ENCODE results near the gene ATP2B2. TPM values are rescaled to one million over a fixed set of nuclear protein-coding genes. Genes with fewer than 3 reads are reported as not detected.

ATP2B2 gene
- total RNA-seq, 2 experiments from 2014 or later: not detected

DNA sequence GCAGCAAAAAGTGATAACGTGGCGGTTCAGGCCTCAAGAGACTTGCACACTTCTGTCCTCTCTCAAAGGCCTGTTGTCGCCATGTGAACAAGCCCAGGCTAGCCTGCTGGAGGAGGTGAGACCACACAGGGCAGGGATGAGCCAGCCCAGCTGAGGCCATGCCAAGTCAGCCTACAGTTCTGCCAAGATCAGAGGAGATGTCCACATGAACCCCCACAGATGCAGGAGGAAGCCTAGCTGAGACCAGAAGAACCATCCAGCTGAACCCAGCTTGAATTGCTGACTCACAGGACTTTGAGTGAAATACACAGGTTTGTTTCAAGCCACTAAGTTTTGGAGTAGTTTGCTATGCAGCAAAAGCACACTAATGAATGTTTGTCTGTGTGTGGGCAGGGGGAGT lies 134.2 kb downstream of the ATP2B2 start:
- Mint-ChIP-seq H3K27ac (no peak overlapping the region), H3K27me3 (ENCODE audit: low read depth) (peaks cover 18% of the 10 kb centered on the region), H3K4me1 (ENCODE audit: low read depth) (no peaks in the 10 kb centered on the region), H3K4me3 (no peak overlapping the region), H3K9me3 (ENCODE audit: insufficient read depth) (no peaks in the 10 kb centered on the region), H3K36me3 (ENCODE audit: low read depth) (no peaks in the 10 kb centered on the region)
- CTCF ChIA-PET: no interaction called here
- DNase-seq: no peak
- POLR2A ChIA-PET: no interaction called here
- ATAC-seq: no peak

DNA sequence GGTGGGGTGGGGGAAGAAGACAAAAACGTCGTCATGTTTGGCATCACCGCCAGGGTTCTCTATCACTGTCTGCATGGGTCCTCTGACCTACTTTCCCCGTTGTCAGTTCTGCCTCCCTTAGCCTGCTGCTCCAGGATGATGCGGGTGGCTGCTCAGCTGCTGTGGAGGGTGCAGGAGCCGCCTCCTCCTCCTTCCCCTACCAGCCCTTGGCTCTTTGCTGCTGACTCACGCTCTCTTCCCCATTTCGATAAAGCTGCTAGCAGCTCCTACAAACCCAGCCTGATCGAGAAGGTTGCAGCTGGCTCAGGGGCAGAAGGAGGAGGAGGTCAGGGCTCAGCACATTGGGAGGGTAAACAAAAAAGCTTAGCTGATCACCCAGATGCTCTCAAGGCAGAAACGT lies 135.0 kb downstream of the ATP2B2 start:
- H3K36me3 Mint-ChIP-seq (ENCODE audit: low read depth): no peaks in the 10 kb centered on the region
- ChIA-PET POLR2A (no interaction called here), CTCF (interaction anchor here (0.9 kb wide), 1 partner anchor 368 kb away, joined by 3 read pairs; no protein-coding TSS in a partner anchor)
- no peaks in the 10 kb centered on the region for H3K9me3 Mint-ChIP-seq (ENCODE audit: insufficient read depth)
- peaks cover 16% of the 10 kb centered on the region for H3K27me3 Mint-ChIP-seq (ENCODE audit: low read depth)
- no peak overlapping the region for H3K4me3 Mint-ChIP-seq
- H3K4me1 Mint-ChIP-seq (ENCODE audit: low read depth): no peaks in the 10 kb centered on the region
- DNase-seq (no peak), ATAC-seq (no peak)
- no peak overlapping the region for H3K27ac Mint-ChIP-seq

DNA sequence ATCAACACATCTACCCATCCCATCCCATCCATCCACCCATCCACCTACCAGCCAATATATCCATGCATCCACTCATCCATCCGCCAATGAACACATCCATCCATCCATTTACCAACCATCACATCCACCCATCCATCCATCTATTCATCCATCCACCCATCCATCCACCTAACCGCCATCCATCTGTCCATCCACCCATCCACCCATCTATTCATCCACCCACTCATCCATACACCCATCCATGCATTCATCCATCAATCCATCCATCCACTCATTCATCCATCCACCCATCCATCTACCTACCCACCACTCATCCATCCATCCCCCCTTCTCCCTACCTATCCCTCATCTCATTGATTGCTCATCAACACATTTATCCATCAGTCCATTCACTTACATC lies 136.9 kb downstream of the ATP2B2 start:
- Mint-ChIP-seq H3K27ac (no peak overlapping the region), H3K36me3 (ENCODE audit: low read depth) (no peaks in the 10 kb centered on the region), H3K4me1 (ENCODE audit: low read depth) (no peaks in the 10 kb centered on the region), H3K4me3 (no peak overlapping the region), H3K9me3 (ENCODE audit: insufficient read depth) (no peaks in the 10 kb centered on the region), H3K27me3 (ENCODE audit: low read depth) (peaks cover 16% of the 10 kb centered on the region)
- ATAC-seq (no peak), DNase-seq (no peak)
- ChIA-PET POLR2A (no interaction called here), CTCF (no interaction called here)

DNA sequence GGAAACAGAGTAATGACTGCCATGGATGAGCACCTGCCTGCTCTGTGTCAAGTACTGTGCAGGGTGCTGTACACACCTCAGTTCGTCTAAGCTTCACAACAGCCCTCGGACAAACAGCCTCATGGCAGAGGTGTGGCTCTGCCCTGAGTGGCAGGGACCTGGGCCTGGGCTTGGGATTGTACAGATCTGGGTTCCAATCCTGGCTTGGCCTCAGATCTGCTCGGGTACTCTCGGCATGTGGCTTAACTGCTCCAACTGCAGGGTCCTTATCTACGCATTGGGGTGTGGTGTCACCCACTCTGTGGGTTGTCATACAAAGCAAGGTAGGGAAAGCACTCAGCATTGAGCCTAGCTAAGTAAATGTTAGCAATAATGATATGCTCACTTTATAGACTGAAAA lies 137.9 kb downstream of the ATP2B2 start:
- Mint-ChIP-seq H3K9me3 (ENCODE audit: insufficient read depth) (no peaks in the 10 kb centered on the region), H3K27ac (no peak overlapping the region), H3K4me1 (ENCODE audit: low read depth) (no peaks in the 10 kb centered on the region), H3K36me3 (ENCODE audit: low read depth) (no peaks in the 10 kb centered on the region), H3K4me3 (no peak overlapping the region), H3K27me3 (ENCODE audit: low read depth) (peaks cover 16% of the 10 kb centered on the region)
- POLR2A ChIA-PET: no interaction called here
- ATAC-seq: no peak
- no peak for DNase-seq
- CTCF ChIA-PET: no interaction called here

DNA sequence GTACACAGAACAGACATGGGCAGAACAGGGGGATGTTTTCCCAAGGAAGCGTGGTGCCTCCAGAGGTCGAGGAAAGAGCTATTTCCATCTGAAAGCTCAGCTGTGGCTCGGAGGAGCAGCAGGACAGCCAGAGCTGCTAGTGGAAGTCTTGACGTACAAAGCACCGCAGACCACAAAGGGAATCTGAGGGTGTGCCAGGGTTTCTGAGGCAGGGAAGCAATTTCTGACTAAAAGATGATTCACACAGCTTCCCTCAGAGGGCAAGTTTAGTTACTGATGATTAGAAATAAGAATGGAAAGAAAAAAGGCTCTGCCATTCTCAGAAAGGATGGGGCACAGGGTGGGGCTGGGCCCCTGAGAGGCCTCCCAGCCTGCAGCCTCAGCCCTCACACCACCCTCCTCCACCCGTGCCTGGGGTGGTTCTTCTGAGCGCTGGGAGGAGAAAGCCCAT lies 138.7 kb downstream of the ATP2B2 start:
- POLR2A ChIA-PET: interaction anchor here (0.6 kb wide), 1 partner anchor 14 kb away, joined by 3 read pairs; no protein-coding TSS in a partner anchor
- DNase-seq (no peak), ATAC-seq (no peak)
- no peaks in the 10 kb centered on the region for H3K4me1 Mint-ChIP-seq (ENCODE audit: low read depth)
- H3K9me3 Mint-ChIP-seq (ENCODE audit: insufficient read depth): no peaks in the 10 kb centered on the region
- H3K4me3 Mint-ChIP-seq: no peak overlapping the region
- peaks cover 16% of the 10 kb centered on the region for H3K27me3 Mint-ChIP-seq (ENCODE audit: low read depth)
- no peaks in the 10 kb centered on the region for H3K36me3 Mint-ChIP-seq (ENCODE audit: low read depth)
- CTCF ChIA-PET: interaction anchor here (0.6 to 1.3 kb wide), 2 partner anchors 10 to 11 kb away, joined by 3 read pairs; no protein-coding TSS in a partner anchor
- H3K27ac Mint-ChIP-seq: no peak overlapping the region

DNA sequence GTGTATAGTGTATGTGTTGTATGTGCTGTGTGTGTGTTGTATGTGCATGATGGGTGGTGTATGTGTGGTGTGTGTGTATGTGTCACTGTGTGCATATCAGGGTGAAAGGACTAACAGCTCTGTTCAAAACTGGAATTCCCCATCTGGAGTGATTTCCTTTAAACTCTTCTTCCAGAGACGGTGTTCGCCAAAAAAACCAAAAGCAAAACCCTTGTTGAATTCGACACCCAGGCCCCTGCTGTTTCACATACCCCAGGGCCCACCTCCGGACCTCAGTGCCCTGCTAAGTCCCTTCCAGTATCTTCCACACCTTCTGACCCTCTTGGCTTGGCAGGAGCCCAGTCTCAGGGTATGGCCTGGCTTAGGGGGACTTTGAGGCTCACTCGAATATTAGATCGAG lies 139.6 kb downstream of the ATP2B2 start:
- no peaks in the 10 kb centered on the region for H3K9me3 Mint-ChIP-seq (ENCODE audit: insufficient read depth)
- ChIA-PET POLR2A (no interaction called here), CTCF (interaction anchor here (1.3 kb wide), 1 partner anchor 9 kb away, joined by 3 read pairs; no protein-coding TSS in a partner anchor)
- DNase-seq (no peak), ATAC-seq (no peak)
- no peak overlapping the region for H3K27ac Mint-ChIP-seq
- H3K36me3 Mint-ChIP-seq (ENCODE audit: low read depth): no peaks in the 10 kb centered on the region
- H3K4me3 Mint-ChIP-seq: no peak overlapping the region
- peaks cover 13% of the 10 kb centered on the region for H3K27me3 Mint-ChIP-seq (ENCODE audit: low read depth)
- H3K4me1 Mint-ChIP-seq (ENCODE audit: low read depth): no peaks in the 10 kb centered on the region

DNA sequence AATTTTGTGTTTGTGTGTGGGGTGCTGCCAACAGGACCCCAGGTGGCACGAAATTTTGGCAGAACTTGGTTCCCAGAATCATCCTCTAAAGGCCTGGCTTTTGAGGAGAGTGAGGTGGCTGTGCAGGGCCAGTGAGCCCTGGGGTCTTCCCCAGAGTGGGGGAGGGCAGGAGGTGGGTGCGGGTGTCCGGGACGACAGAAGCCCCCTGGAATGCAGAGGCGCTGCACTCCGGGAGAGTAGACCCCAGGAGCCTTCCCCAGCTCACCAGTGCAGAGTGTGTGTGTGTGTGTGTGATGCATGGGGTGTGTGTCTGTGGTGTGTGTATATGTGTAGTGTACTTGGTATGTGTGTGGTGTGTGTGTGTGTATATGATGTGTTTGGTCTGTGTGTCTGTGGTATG lies 140.1 kb downstream of the ATP2B2 start:
- CTCF ChIA-PET: no interaction called here

DNA sequence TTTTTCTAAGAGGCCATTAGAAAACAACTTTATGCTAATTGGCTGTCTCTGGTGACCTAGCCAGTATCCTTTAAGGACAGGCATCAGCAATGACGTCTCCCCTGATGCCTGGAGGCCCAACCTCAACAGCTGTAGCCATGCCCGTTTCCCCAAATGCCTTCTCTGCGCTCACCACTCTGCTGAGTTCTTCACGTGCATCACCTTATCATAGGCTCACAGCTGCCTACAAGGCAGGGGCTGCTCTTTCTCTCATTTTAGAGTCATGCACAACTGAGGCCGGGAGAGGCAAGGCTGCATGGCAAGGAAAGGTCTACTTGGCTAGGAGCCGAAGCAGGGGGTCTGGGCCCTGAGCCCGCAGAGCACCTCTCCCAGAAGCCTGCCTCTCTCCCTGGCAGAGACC lies 140.6 kb downstream of the ATP2B2 start:
- Mint-ChIP-seq H3K9me3 (ENCODE audit: insufficient read depth) (no peaks in the 10 kb centered on the region), H3K36me3 (ENCODE audit: low read depth) (no peaks in the 10 kb centered on the region), H3K4me1 (ENCODE audit: low read depth) (no peaks in the 10 kb centered on the region), H3K4me3 (no peak overlapping the region), H3K27ac (no peak overlapping the region), H3K27me3 (ENCODE audit: low read depth) (peaks cover 9% of the 10 kb centered on the region)
- no peak for ATAC-seq
- no peak for DNase-seq
- CTCF ChIA-PET: no interaction called here
- POLR2A ChIA-PET: no interaction called here

More for the DNA sequence above, 140.1 kb downstream of the ATP2B2 start:
- Mint-ChIP-seq H3K36me3 (ENCODE audit: low read depth) (no peaks in the 10 kb centered on the region), H3K27me3 (ENCODE audit: low read depth) (peaks cover 9% of the 10 kb centered on the region), H3K9me3 (ENCODE audit: insufficient read depth) (no peaks in the 10 kb centered on the region), H3K27ac (no peak overlapping the region), H3K4me3 (no peak overlapping the region), H3K4me1 (ENCODE audit: low read depth) (no peaks in the 10 kb centered on the region)
- ATAC-seq (no peak), DNase-seq (no peak)
- POLR2A ChIA-PET: no interaction called here

DNA sequence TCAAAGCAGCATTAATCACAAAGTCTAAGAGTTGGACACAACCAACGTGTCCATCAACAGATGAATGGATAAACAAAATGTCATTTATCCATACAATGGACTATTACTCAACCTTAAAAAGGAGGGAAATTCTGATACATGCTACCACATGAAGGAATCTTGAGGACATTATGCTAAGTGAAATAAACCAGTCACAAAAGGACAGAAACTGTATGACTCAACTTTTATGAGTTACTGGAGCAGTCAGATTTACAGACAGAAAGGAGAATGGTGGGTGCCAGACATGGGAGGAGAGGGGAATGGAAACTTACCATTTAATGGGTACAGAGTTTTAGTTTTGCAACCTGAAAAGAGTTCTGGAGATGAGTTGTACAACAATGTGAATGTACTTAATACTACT lies 141.5 kb downstream of the ATP2B2 start:
- Mint-ChIP-seq H3K27ac (no peak overlapping the region), H3K4me1 (ENCODE audit: low read depth) (no peaks in the 10 kb centered on the region), H3K27me3 (ENCODE audit: low read depth) (peaks cover 6% of the 10 kb centered on the region), H3K36me3 (ENCODE audit: low read depth) (no peaks in the 10 kb centered on the region), H3K4me3 (no peak overlapping the region), H3K9me3 (ENCODE audit: insufficient read depth) (no peaks in the 10 kb centered on the region)
- CTCF ChIA-PET: no interaction called here
- POLR2A ChIA-PET: no interaction called here
- DNase-seq (no peak), ATAC-seq (no peak)

DNA sequence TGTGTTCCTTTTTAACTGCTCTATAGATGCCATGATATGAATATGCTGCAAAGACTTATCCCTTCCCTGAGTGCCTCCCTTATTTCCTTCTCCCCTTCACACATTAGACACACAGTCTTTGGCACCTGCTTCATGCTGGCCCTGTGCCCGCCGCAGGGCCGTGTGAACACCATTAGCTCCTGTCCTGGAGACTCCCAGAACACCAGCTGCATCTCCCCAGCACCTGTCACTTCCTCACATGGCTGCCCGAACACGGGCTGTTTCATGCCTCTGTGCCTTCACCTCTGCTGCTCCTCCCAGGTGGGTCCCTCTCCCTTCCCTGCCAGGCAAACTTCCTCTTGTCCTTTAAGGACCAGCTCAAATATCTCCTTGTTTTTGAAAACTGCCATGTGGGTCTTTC lies 144.0 kb downstream of the ATP2B2 start:
- POLR2A ChIA-PET: no interaction called here
- H3K4me3 Mint-ChIP-seq: no peak overlapping the region
- CTCF ChIA-PET: interaction anchor here (1.2 kb wide), 1 partner anchor 26 kb away, joined by 3 read pairs; no protein-coding TSS in a partner anchor
- DNase-seq: no peak
- no peaks in the 10 kb centered on the region for H3K4me1 Mint-ChIP-seq (ENCODE audit: low read depth)
- H3K27ac Mint-ChIP-seq: no peak overlapping the region
- no peaks in the 10 kb centered on the region for H3K36me3 Mint-ChIP-seq (ENCODE audit: low read depth)
- ATAC-seq: no peak
- H3K9me3 Mint-ChIP-seq (ENCODE audit: insufficient read depth): no peaks in the 10 kb centered on the region
- H3K27me3 Mint-ChIP-seq (ENCODE audit: low read depth): no peaks in the 10 kb centered on the region

DNA sequence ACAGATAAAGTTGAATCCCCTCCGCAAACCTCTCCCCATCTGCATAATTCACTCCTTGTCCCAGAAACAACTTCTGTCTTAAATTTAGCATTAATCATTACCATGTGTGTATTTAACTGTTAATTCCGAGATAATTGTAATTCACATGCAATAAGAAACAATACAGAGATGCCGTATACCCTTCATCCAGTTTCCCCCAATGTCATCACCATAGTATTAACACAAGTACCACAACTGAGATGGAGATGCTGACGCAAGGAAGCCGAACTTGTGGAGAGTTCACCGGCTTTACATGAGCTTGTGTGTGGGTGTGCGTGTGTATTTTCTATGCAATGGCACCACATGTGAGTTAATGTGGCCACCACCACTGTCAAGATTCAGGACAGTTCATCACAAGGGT lies 144.9 kb downstream of the ATP2B2 start:
- Mint-ChIP-seq H3K27me3 (ENCODE audit: low read depth) (no peaks in the 10 kb centered on the region), H3K9me3 (ENCODE audit: insufficient read depth) (no peaks in the 10 kb centered on the region), H3K4me3 (no peak overlapping the region), H3K4me1 (ENCODE audit: low read depth) (no peaks in the 10 kb centered on the region), H3K36me3 (ENCODE audit: low read depth) (no peaks in the 10 kb centered on the region), H3K27ac (no peak overlapping the region)
- ATAC-seq (no peak), DNase-seq (no peak)
- CTCF ChIA-PET: interaction anchor here (0.9 kb wide), 1 partner anchor 17 kb away, joined by 3 read pairs; no protein-coding TSS in a partner anchor
- POLR2A ChIA-PET: interaction anchor here (0.6 kb wide), 1 partner anchor 453 kb away, joined by 3 read pairs; no protein-coding TSS in a partner anchor

DNA sequence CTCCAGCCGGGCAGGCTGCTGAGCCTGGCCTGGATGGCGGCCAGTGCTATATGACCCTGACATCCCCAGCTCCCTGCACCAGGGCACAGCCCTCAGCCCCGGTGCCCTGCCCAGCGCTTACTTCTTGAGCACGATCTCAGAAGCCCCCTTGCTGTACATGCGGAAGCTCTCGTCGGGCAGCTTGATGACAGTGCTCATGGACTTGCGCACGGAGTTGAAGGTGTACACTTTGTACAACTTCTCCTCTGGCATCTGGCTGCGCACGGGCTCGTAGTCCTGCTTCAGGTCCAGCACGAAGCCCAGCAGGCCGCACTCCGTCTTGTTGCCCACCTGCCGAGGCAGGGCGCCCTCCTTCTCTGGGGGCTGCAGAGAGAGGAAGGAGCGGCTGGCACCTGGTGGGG lies 145.6 kb downstream of the ATP2B2 start:
- no peak for ATAC-seq
- no peak for DNase-seq
- Mint-ChIP-seq H3K36me3 (ENCODE audit: low read depth) (no peaks in the 10 kb centered on the region), H3K27ac (no peak overlapping the region), H3K27me3 (ENCODE audit: low read depth) (no peaks in the 10 kb centered on the region), H3K9me3 (ENCODE audit: insufficient read depth) (no peaks in the 10 kb centered on the region), H3K4me3 (no peak overlapping the region), H3K4me1 (ENCODE audit: low read depth) (no peaks in the 10 kb centered on the region)
- POLR2A ChIA-PET: no interaction called here
- CTCF ChIA-PET: no interaction called here

DNA sequence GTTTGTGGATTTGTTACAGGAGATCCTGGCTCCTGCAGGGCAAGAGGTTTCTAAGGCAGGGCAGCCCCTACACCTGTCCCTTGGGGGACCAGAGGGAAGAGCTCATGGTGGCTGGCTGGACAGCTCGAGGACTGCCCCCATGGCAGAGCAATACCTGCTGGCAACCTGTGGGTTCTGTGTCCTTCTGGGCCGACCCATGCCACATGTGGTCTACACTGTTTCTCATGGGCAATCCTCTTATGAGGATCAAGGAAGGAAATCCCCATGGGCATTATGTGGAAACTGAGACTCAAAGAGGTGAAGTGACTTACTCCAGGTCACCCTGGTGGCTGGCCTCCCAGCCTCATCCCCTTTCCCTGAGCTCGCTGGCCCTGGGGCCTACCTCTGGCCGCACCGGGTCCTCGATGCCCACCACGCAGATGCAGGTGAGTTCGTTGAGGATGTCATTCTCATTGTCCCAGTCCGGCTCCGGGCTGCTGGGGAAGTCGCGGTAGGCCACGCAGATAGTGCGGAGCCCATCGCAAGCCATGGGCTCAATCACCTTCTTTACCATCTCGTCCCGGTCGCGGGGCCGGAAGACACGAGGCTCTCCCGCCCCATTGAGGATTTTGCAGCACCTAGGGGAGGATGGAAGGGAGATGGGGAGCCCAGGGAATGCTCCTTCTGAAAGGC lies 146.9 kb downstream of the ATP2B2 start:
- ATAC-seq (no peak), DNase-seq (no peak)
- CTCF ChIA-PET: interaction anchor here (1.2 to 1.5 kb wide), 2 partner anchors 15 to 380 kb away, joined by 3 to 7 read pairs; no protein-coding TSS in a partner anchor
- H3K27ac Mint-ChIP-seq: no peak overlapping the region
- no peak overlapping the region for H3K4me3 Mint-ChIP-seq
- H3K27me3 Mint-ChIP-seq (ENCODE audit: low read depth): peaks cover 3% of the 10 kb centered on the region
- POLR2A ChIA-PET: no interaction called here
- no peaks in the 10 kb centered on the region for H3K36me3 Mint-ChIP-seq (ENCODE audit: low read depth)
- no peaks in the 10 kb centered on the region for H3K4me1 Mint-ChIP-seq (ENCODE audit: low read depth)
- H3K9me3 Mint-ChIP-seq (ENCODE audit: insufficient read depth): no peaks in the 10 kb centered on the region

Data from activated CD8-positive, alpha-beta T cell treated with anti-CD3 and anti-CD28 coated beads, Interleukin-2, amount 10 ng/mL, durations not matched to agents 7 days and 5 days (primary cell).